GM06990 (cell line): ENCODE measurements around the gene DDI1.
"Not testable (repeated sequence)": the region's sequence is repeated elsewhere in the genome, so short reads cannot be mapped to it uniquely, and the experiment has no call there.

Experiments used
- DNase-seq: peaks from one replicate; pipeline ENCODE4 v3.0.0-alpha.2; 2011; ENCODE audit not compliant: insufficient read length; ENCODE audit errors: extremely low read depth
- H3K27me3 ChIP-seq: replicated peaks from 2 replicates; pipeline ENCODE4 v1.6.0; 2011; ENCODE audit warnings: low read length; ENCODE audit not compliant: control insufficient read depth, insufficient read depth
- H3K36me3 ChIP-seq: 2 replicates; pipeline ENCODE4 v1.5.1; 2011; ENCODE audit warnings: low read length; ENCODE audit not compliant: control insufficient read depth, insufficient read depth
- H3K4me3 ChIP-seq: replicated peaks from 2 replicates; pipeline ENCODE4 v1.5.1; 2011; ENCODE audit warnings: low read depth, mild to moderate bottlenecking, control low read depth, low read length
- TF ChIP-seq, protein P1 (sequence below): IDR thresholded peaks from 2 replicates; pipeline ENCODE4 v1.5.1; 2011; ENCODE audit warnings: low read length, control low read depth, mild to moderate bottlenecking, inconsistent platforms; ENCODE audit not compliant: insufficient read depth, poor library complexity, severe bottlenecking

The DDI1 gene

DNA sequence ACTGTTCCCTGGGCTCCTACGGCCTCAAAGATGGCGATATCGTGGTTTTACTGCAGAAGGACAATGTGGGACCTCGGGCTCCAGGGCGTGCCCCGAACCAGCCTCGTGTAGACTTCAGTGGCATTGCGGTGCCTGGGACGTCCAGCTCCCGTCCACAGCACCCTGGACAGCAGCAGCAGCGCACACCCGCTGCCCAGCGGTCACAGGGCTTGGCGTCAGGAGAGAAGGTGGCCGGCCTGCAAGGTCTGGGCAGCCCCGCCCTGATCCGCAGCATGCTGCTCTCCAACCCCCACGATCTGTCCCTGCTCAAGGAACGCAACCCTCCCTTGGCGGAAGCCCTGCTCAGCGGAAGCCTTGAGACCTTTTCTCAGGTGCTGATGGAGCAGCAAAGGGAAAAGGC is 555 bp downstream of the DDI1 start:
- TF ChIP-seq, protein P1, sequence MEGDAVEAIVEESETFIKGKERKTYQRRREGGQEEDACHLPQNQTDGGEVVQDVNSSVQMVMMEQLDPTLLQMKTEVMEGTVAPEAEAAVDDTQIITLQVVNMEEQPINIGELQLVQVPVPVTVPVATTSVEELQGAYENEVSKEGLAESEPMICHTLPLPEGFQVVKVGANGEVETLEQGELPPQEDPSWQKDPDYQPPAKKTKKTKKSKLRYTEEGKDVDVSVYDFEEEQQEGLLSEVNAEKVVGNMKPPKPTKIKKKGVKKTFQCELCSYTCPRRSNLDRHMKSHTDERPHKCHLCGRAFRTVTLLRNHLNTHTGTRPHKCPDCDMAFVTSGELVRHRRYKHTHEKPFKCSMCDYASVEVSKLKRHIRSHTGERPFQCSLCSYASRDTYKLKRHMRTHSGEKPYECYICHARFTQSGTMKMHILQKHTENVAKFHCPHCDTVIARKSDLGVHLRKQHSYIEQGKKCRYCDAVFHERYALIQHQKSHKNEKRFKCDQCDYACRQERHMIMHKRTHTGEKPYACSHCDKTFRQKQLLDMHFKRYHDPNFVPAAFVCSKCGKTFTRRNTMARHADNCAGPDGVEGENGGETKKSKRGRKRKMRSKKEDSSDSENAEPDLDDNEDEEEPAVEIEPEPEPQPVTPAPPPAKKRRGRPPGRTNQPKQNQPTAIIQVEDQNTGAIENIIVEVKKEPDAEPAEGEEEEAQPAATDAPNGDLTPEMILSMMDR: no peak
- no peak for DNase-seq

DNA sequence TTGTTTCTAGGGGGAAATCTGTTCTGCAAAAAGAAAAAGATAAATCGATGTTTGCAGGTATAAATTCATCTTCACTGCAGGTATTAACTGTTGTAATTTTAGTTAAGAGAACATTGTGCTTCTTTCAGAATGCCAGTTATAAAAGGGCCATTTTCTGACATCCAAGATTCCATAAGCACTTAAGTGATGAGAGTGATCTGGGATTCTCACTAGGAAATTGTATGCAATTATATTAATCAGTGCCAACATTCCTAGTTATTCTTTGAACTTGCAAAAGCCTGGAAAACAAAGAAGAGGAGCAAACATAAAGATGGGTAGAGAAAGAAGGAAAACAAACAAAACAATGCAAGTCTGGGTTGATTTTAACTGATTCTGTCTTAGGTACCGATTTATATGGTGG is 5.4 kb downstream of the DDI1 start:
- Histone ChIP-seq H3K27me3 (no peaks in the 10 kb centered on the region), H3K36me3 (no peaks in the 10 kb centered on the region), H3K4me3 (no peak overlapping the region)
- DNase-seq: no peak
- TF ChIP-seq, protein P1: no peak

More for the DNA sequence above, 555 bp downstream of the DDI1 start:
- Histone ChIP-seq H3K36me3 (no peaks in the 10 kb centered on the region), H3K4me3 (no peak overlapping the region), H3K27me3 (no peaks in the 10 kb centered on the region)

DNA sequence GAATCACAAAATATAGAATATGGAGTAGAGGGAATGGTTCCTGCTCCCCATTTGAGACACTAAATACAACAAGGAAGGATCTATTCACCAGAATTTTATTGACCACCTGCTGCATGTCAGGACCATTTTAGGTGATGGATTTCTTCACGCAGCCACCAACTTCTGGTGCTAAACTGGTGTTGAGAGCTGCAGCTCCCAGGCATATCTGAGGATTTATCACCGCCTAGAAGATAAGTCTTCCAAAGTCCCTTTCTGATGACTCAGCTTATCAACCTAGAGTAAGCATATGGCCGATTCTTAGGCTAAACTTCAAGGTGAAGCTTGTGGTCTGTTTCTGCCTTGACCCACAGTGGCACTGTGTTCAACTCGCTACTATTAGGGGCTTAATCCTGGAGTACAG is 6.7 kb downstream of the DDI1 start:
- TF ChIP-seq, protein P1: no peak
- H3K27me3 ChIP-seq: no peaks in the 10 kb centered on the region
- DNase-seq: no peak
- H3K4me3 ChIP-seq: no peak overlapping the region
- no peaks in the 10 kb centered on the region for H3K36me3 ChIP-seq

DNA sequence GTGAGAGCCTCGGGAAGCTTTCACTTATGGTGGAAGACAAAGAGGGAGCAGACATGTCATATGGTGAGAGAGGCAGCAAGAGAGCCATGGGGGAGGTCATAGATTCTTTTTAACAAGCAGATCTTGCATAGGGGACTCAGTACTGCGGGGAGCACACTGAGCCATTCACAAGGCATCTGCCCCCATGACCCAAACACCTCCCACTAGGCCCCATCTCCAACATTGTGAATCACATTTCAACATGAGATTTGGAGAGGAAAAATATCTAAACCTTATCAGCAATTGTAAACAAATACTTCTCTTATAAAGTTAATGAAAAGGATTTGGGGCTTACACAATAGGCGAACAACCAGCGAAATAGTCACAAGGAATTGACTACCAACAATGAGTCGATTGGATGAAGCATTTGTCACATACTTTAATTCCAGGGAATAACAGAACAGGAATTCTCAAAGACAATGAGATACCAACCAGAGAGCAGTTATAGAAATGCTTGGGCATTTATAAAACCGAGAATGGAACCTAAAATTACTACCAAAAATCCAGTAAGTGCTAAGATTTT is 7.3 kb downstream of the DDI1 start:
- TF ChIP-seq, protein P1: no peak

DNA sequence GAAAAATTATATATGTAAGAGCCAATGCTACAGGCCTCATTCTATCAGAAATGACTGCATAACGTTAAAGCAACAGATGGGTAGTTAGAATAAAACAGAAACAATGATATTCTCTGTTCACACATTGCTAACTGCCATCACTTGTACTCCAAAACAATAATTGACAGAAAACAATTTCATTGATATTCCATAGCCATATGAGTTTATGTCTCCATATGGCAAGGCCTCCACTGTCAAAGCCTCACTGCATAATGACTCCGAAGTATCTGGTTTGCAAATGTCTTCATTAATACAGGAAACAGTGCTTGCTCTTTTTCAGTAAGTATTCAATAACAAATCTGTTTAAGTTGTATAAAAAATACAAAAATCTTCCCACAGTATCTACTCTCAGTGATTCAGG is 9.9 kb downstream of the DDI1 start:
- no peaks in the 10 kb centered on the region for H3K27me3 ChIP-seq
- DNase-seq: no peak
- no peaks in the 10 kb centered on the region for H3K36me3 ChIP-seq
- TF ChIP-seq, protein P1: no peak
- H3K4me3 ChIP-seq: no peak overlapping the region

More for the DNA sequence above, 7.3 kb downstream of the DDI1 start:
- Histone ChIP-seq H3K27me3 (no peaks in the 10 kb centered on the region), H3K36me3 (no peaks in the 10 kb centered on the region), H3K4me3 (no peak overlapping the region)
- DNase-seq: no peak

DNA sequence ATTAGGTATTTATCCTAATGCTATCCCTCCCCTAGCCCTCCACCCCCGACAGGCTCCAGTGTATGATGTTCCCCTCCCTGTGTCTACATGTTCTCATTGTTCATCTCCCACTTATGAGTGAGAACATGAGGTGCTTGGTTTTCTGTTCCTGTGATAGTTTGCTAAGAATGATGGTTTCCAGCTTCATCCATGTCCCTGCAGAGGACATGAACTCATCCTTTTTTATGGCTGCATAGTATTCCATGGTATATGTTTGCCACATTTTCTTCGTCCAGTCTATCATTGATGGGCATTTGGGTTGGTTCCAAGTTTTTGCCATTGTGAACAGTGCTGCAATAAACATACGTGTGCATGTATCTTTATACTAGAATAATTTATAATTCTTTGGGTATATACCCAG is 10.4 kb downstream of the DDI1 start:
- H3K27me3 ChIP-seq, H3K4me3 ChIP-seq, DNase-seq, H3K36me3 ChIP-seq: not testable (repeated sequence)
